SK-N-SH (cell line): ENCODE results near the gene RNF180. TPM values are rescaled to one million over a fixed set of nuclear protein-coding genes. Genes with fewer than 3 reads are reported as not detected.

ENCODE experiments used
- CTCF ChIA-PET: fragments of 300-600, 350-600 bp; formaldehyde crosslinking; extraction: SDS; loops from one replicate; lab custom pipeline; 2021; lab: Yijun Ruan, JAX
- POLR2A ChIA-PET: fragments of 350-600 bp; sonication (Branson Sonifier 250); formaldehyde crosslinking; extraction: SDS; loops from one replicate; lab custom pipeline; 2020; ENCODE audit warnings: antibody characterized with exemption, inconsistent platforms; lab: Yijun Ruan, JAX
- DNase-seq: peaks from one replicate; pipeline ENCODE4 v3.0.0; 2012
- H2AFZ ChIP-seq: fragments of 200-600 bp; sonication (generic); 2 replicates; pipeline ENCODE4 v1.8.1; 2016; ENCODE audit warnings: antibody characterized with exemption, mild to moderate bottlenecking, low read depth
- H3F3A ChIP-seq: fragments of 200-600 bp; sonication (generic); replicated peaks from 2 replicates; pipeline ENCODE3; 2016; ENCODE audit warnings: antibody characterized with exemption, mild to moderate bottlenecking; ENCODE audit not compliant: insufficient read depth
- H3K27ac ChIP-seq, 2 experiments: fragments of 200-500 bp in 1 of 2; fragments of 200-600 bp in 1 of 2; sonication (Bioruptor generic) in 1 of 2; sonication (generic), shearing (Covaris generic) in 1 of 2; 2 replicates each; pipeline versions ENCODE4 v1.5.1 to v1.6.1; 2014 to 2016; ENCODE audit warnings: low read depth in 2 of 2, inconsistent platforms in 1 of 2, low read length in 1 of 2, mild to moderate bottlenecking in 1 of 2, mixed read lengths in 1 of 2
- H3K27me3 ChIP-seq: fragments of 200-600 bp; sonication (generic), shearing (Covaris generic); 2 replicates; pipeline ENCODE4 v1.6.1; 2016; ENCODE audit warnings: mixed run types; ENCODE audit not compliant: insufficient read depth
- H3K36me3 ChIP-seq, 2 experiments: fragments of 200-500 bp in 1 of 2; fragments of 200-600 bp in 1 of 2; sonication (Bioruptor generic) in 1 of 2; sonication (generic) in 1 of 2; replicated peaks in 1 of 2; 2 replicates each; pipeline versions ENCODE3 to v1.5.1; 2014 to 2016; ENCODE audit warnings: low read length in 1 of 2, mild to moderate bottlenecking in 1 of 2; ENCODE audit not compliant: insufficient read depth in 2 of 2, control insufficient read depth in 1 of 2
- H3K4me1 ChIP-seq, 2 experiments: fragments of 200-500 bp in 1 of 2; fragments of 200-600 bp in 1 of 2; sonication (Bioruptor generic) in 1 of 2; sonication (generic), shearing (Covaris generic) in 1 of 2; 2 replicates each; pipeline versions ENCODE4 v1.5.1 to v1.6.1; 2014 to 2016; ENCODE audit warnings: low read depth in 1 of 2, low read length in 1 of 2, mixed run types in 1 of 2; ENCODE audit not compliant: insufficient read depth in 2 of 2, control insufficient read depth in 1 of 2
- H3K4me2 ChIP-seq: fragments of 200-600 bp; sonication (generic), shearing (Covaris generic); 2 replicates; pipeline ENCODE4 v1.6.1; 2017; ENCODE audit warnings: mixed run types
- H3K4me3 ChIP-seq, 2 experiments: fragments of 200-500 bp in 1 of 2; fragments of 200-600 bp in 1 of 2; sonication (Bioruptor generic) in 1 of 2; sonication (generic), shearing (Covaris generic) in 1 of 2; 2 replicates each; pipeline versions ENCODE4 v1.5.1 to v1.8.1; 2014 to 2016; ENCODE audit warnings: low read depth in 2 of 2, inconsistent platforms in 1 of 2, low read length in 1 of 2, mild to moderate bottlenecking in 1 of 2, mixed read lengths in 1 of 2, moderate library complexity in 1 of 2
- H3K79me2 ChIP-seq: fragments of 200-600 bp; sonication (generic); 2 replicates; pipeline ENCODE4 v1.8.1; 2017; ENCODE audit warnings: mild to moderate bottlenecking; ENCODE audit not compliant: insufficient read depth
- H3K9ac ChIP-seq: fragments of 200-600 bp; sonication (generic); 2 replicates; pipeline ENCODE4 v1.6.1; 2017; ENCODE audit warnings: mixed run types
- H3K9me2 ChIP-seq: fragments of 200-600 bp; sonication (generic); 2 replicates; pipeline ENCODE4 v1.6.1; 2017; ENCODE audit warnings: mixed run types
- H3K9me3 ChIP-seq: fragments of 200-600 bp; sonication (generic); 2 replicates; pipeline ENCODE4 v1.6.1; 2017; ENCODE audit warnings: mixed run types, mild to moderate bottlenecking, moderate library complexity
- H4K20me1 ChIP-seq: fragments of 200-600 bp; sonication (generic); 2 replicates; pipeline ENCODE4 v1.6.1; 2017; ENCODE audit warnings: mild to moderate bottlenecking, mixed run types; ENCODE audit not compliant: insufficient read depth
- ELF1 ChIP-seq: IDR thresholded peaks from 2 replicates; pipeline ENCODE4 v1.4.0; 2012
- EP300 ChIP-seq, 2 experiments: IDR thresholded peaks; 2 replicates each; pipeline versions ENCODE4 v1.4.0 to v1.6.1; 2012; ENCODE audit warnings: borderline replicate concordance in 1 of 2, low read depth in 1 of 2, low read length in 1 of 2
- EZH2phosphoT487 ChIP-seq: fragments of 200-600 bp; sonication (generic); IDR thresholded peaks from 2 replicates; pipeline ENCODE4 v1.6.1; 2017; ENCODE audit warnings: low read depth, mixed run types, mild to moderate bottlenecking, antibody characterized with exemption, moderate library complexity, borderline replicate concordance
- FOSL2 ChIP-seq: IDR thresholded peaks from 2 replicates; pipeline ENCODE4 v1.4.0; 2012; ENCODE audit warnings: low read depth, mild to moderate bottlenecking, moderate library complexity, borderline replicate concordance
- FOXJ3 ChIP-seq: sonication (generic); formaldehyde crosslinking; IDR thresholded peaks from 2 replicates; pipeline ENCODE4 v1.5.1; 2020; ENCODE audit warnings: mild to moderate bottlenecking, missing genetic modification reagents
- GABPA ChIP-seq: IDR thresholded peaks from 2 replicates; pipeline ENCODE4 v1.4.0; 2012; ENCODE audit warnings: low read depth, mild to moderate bottlenecking
- MEF2A ChIP-seq: IDR thresholded peaks from 2 replicates; pipeline ENCODE4 v1.4.0; 2012; ENCODE audit warnings: low read depth, borderline replicate concordance
- MXI1 ChIP-seq: IDR thresholded peaks from 2 replicates; pipeline ENCODE4 v1.6.1; 2012; ENCODE audit warnings: mild to moderate bottlenecking, low read depth, low read length, improper control_type of control experiment
- NFIC ChIP-seq: IDR thresholded peaks from 2 replicates; pipeline ENCODE4 v1.4.0; 2012; ENCODE audit warnings: borderline replicate concordance
- POLR2AphosphoS5 ChIP-seq: IDR thresholded peaks from 2 replicates; pipeline ENCODE4 v1.6.1; 2012; ENCODE audit warnings: low read depth, low read length
- TAF1 ChIP-seq: IDR thresholded peaks from 2 replicates; pipeline ENCODE4 v1.6.1; 2012; ENCODE audit warnings: low read depth, mild to moderate bottlenecking, low read length, moderate library complexity, borderline replicate concordance
- WGBS: methylation state at CpG from one replicate; pipeline ENCODE4 v1.1.6; 2017; ENCODE audit warnings: low lambda C conversion rate; 5-methylcytosine and 5-hydroxymethylcytosine counted together
- polyA plus RNA-seq, 3 experiments: library from polyadenylated mRNA; depleted of rRNA; stranded (reverse); fragments of >200 nt; gene quantifications; 2 replicates each; pipeline ENCODE4 v1.2.3, GENCODE V29; 2012
- TF ChIP-seq, protein P1 (sequence below): fragments of 200-600 bp; sonication (generic); IDR thresholded peaks from 2 replicates; pipeline ENCODE4 v1.6.1; 2017; ENCODE audit warnings: antibody characterized with exemption, mild to moderate bottlenecking, moderate library complexity
- TF ChIP-seq, protein P2 (sequence below): fragments of 150-350 bp; IDR thresholded peaks from 2 replicates; pipeline ENCODE4 v1.6.1; 2016; ENCODE audit warnings: mild to moderate bottlenecking, low read depth, low read length

Gene RNF180
- polyA plus RNA-seq, 1 of the 3 experiments (the other 2 are of a cell fraction) = 0.02 TPM

- TF ChIP-seq, protein P1, sequence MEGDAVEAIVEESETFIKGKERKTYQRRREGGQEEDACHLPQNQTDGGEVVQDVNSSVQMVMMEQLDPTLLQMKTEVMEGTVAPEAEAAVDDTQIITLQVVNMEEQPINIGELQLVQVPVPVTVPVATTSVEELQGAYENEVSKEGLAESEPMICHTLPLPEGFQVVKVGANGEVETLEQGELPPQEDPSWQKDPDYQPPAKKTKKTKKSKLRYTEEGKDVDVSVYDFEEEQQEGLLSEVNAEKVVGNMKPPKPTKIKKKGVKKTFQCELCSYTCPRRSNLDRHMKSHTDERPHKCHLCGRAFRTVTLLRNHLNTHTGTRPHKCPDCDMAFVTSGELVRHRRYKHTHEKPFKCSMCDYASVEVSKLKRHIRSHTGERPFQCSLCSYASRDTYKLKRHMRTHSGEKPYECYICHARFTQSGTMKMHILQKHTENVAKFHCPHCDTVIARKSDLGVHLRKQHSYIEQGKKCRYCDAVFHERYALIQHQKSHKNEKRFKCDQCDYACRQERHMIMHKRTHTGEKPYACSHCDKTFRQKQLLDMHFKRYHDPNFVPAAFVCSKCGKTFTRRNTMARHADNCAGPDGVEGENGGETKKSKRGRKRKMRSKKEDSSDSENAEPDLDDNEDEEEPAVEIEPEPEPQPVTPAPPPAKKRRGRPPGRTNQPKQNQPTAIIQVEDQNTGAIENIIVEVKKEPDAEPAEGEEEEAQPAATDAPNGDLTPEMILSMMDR = no peak
- TF ChIP-seq, all 33 proteins: peak for 0
These were observed 33.8 kb downstream of the RNF180 start (continued) for GRCh38 chr5:64199425-64199824.

DNA sequence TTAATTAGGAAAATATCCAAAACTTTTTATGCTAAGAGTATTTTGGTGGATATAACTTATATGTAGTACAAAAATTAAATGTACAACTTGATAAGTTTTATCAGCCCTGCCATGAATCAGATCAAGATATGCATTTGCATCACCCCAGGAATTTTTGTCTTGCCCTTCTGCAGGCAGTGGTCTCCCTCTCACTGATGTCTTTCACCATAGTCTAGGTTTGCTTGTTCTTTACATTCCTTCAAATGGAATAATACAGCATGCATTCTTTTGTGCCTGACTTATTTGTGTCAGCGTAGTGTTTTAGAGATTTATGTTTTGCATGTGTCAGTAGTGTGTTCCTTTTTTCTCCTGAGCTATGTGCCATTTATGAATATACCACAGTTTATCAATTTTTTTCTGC is 36.4 kb downstream of the RNF180 start:
- Histone ChIP-seq H3K4me1 (no peaks in the 10 kb centered on the region), H3K9me3 (no peaks in the 10 kb centered on the region), H3K27ac (no peak overlapping the region), H3F3A (no peaks in the 10 kb centered on the region), H3K9me2 (no peaks in the 10 kb centered on the region), H3K27me3 (peaks cover 19% of the 10 kb centered on the region; the same call in 1 of the 2 replicates), H2AFZ (no peak overlapping the region), H3K4me3 (no peak overlapping the region), H3K36me3 (no peaks in the 10 kb centered on the region), H4K20me1 (no peaks in the 10 kb centered on the region), H3K9ac (no peak overlapping the region), H3K4me2 (no peak overlapping the region), H3K79me2 (no peaks in the 10 kb centered on the region)
- DNase-seq = no peak
- POLR2A ChIA-PET = no interaction called here
- TF ChIP-seq, protein P2, sequence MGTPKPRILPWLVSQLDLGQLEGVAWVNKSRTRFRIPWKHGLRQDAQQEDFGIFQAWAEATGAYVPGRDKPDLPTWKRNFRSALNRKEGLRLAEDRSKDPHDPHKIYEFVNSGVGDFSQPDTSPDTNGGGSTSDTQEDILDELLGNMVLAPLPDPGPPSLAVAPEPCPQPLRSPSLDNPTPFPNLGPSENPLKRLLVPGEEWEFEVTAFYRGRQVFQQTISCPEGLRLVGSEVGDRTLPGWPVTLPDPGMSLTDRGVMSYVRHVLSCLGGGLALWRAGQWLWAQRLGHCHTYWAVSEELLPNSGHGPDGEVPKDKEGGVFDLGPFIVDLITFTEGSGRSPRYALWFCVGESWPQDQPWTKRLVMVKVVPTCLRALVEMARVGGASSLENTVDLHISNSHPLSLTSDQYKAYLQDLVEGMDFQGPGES = no peak
- TF ChIP-seq EP300 (IDR thresholded peaks at IDR 0.05; ENCODE audit: borderline replicate concordance in 1 of 2, low read depth in 1 of 2, low read length in 1 of 2) (no peak), MEF2A (no peak), POLR2AphosphoS5 (no peak), FOXJ3 (no peak), MXI1 (no peak), FOSL2 (no peak), EZH2phosphoT487 (no peak), GABPA (no peak), ELF1 (no peak), NFIC (no peak), TAF1 (no peak)
- TF ChIP-seq, protein P1 = no peak
- CTCF ChIA-PET = no interaction called here
- WGBS = 0% methylated on average over 1 of the region's 1 CpG
